Activated CD8-positive, alpha-beta memory T cell treated with anti-CD3 and anti-CD28 coated beads for 1 hour (primary cell): ENCODE data around the gene OR2W3.

Experiments used
- DNase-seq, 2 donors: peaks; one replicate each; pipeline ENCODE4 v3.0.0-alpha.2; 2020; ENCODE audit warnings: low read depth in 1 of 2; ENCODE audit errors: extremely low read depth in 1 of 2

OR2W3 gene

DNA sequence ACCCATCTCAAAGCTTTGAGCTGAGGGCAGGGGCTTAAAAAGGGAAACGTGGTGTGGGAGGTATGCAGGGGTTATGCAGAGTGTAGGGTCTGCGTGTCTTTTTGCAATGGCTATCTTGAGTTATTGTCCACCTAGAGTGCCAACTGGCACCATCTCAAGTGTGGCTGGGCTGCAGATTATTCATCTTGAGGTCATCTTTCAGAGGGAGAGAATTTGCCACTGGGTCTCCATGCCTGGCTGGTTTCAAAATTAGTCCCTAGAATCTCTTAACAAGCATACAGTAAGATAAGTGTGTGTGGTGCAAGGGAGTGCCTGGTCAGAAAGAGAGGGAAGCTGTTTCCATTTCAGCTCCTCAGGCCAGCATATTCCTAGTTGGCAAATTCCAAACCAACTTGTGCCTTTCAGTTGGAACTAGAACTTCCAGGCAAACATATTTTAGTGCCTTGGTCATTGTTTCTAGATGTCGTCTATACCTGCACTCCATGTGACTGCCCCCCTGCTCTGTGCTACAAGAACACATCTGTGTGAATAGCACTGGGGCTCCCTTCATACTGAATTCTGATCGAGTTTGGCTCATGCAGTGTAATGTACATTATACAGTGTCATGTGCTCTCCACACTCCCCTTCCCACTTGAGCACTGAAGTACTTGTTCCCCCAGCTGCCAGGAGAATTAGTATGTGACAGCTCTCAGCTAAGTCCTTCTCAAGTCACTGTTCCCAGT, 19.7 kb downstream of the OR2W3 start:
- DNase-seq = no peak

DNA sequence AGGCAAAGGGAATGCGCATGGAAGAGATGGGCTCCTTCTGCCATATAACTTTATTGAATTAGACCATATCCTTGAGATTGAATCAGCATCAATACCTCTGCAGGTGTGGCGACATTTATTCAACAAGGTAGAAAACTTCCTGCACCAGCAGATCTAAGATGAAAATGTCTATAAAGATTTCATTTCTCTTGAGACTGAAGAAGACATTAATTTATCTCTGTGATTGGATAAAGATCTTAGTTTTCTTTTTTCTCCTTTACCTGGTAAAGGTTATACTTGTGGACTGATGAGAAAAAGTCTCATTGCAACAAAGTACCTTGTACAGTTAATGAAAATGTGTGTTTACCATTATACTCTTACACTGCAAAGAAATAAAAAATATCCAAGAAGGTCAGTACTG, 24.6 kb downstream of the OR2W3 start, which contains the start of gene OR2T8:
TSS of gene OR2T8 (plus strand) at position 301 of the 400 bp plus-strand sequence. CDS start 766 bp downstream, outside the sequence.
- DNase-seq = no peak

DNA sequence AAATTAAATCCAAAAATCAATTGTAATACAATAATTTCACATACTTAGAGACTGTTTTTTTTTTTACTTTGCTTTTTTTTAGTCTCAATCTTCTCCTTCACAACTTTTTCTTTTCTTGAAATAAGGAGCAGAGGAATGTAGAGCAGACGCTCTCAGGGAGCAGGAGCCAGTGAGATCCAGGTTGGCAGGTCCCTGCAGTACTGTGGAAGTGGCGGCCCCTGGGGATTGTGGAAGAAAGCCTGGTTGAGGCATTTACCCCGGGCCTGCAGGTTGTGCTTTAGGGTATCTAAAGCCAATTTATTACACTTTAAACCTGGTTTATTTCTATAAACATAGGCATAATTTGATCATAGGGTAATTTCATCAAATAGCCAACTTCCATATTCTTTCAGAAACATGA, 28.6 kb downstream of the OR2W3 start:
- no peak for DNase-seq

DNA sequence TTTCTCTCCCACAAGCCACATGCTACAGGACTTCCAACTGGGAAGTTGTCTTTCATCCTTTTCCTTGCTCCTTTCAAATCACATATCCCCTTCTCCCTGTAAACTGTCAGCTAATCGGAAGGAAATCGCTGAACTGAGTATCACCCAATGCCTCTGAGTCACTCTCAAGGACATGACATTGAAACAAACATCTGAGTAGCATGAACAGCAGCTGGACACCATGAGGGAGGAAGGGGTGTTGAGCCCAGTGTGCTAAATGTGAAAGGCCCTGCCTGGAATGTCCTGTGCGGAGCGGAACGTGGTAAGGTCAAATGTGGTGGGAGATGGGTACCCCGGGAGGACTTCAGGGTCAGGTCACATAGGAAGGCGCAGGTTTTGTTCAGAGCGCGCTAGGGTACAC, 29.5 kb downstream of the OR2W3 start, which contains the start of gene OR2AJ1:
TSS of gene OR2AJ1 (plus strand) at position 22 of the 400 bp plus-strand sequence. CDS start 8,880 bp downstream, outside the sequence.
- DNase-seq = no peak

DNA sequence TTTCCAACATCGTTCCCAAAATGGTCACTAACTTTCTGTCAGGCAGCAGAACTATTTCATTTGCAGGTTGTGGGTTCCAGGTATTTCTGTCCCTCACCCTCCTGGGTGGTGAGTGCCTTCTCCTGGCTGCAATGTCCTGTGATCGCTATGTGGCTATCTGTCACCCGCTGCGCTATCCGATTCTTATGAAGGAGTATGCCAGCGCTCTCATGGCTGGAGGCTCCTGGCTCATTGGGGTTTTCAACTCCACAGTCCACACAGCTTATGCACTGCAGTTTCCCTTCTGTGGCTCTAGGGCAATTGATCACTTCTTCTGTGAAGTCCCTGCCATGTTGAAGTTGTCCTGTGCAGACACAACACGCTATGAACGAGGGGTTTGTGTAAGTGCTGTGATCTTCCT, 38.6 kb downstream of the OR2W3 start:
- DNase-seq = no peak

DNA sequence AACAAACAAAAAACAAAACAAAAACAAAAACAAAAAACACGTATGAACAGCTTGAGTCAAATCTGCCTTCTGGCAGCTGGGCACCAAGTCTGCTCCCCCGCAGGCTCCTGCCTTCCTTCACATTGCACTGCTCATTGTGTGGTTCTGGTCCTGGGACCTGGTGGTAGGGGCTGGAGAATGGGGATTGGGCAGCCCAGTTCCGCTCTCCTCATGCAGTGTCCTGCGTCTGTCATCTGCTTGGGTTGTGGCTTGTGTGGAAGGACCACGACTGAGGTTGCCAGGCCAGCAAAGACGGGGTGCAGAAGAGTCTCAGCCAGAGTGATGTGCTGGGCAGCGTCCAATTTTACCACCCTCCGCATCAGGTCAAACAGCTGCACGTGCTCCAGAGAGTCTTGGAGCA, 40.4 kb downstream of the OR2W3 start:
- DNase-seq = no peak

DNA sequence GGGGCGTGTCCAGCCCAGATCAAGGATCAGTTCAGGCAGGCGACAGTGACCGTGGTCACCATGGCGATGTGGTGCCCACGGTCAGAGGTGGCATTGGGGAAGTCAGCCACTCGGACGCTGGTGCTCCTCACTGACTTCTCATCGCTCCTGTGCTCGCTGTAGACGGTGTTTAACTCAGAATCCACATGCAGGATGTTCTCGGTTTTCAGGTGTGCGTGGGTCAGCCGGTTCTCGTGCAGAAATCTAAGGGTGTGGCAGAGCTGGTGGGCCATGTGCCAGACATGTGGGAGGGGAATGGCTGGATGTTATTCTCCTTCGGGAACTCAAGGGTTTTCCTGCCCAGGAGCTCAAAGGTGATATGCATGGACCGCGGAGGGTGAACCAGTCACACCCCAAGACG, 41.0 kb downstream of the OR2W3 start:
- no peak for DNase-seq

DNA sequence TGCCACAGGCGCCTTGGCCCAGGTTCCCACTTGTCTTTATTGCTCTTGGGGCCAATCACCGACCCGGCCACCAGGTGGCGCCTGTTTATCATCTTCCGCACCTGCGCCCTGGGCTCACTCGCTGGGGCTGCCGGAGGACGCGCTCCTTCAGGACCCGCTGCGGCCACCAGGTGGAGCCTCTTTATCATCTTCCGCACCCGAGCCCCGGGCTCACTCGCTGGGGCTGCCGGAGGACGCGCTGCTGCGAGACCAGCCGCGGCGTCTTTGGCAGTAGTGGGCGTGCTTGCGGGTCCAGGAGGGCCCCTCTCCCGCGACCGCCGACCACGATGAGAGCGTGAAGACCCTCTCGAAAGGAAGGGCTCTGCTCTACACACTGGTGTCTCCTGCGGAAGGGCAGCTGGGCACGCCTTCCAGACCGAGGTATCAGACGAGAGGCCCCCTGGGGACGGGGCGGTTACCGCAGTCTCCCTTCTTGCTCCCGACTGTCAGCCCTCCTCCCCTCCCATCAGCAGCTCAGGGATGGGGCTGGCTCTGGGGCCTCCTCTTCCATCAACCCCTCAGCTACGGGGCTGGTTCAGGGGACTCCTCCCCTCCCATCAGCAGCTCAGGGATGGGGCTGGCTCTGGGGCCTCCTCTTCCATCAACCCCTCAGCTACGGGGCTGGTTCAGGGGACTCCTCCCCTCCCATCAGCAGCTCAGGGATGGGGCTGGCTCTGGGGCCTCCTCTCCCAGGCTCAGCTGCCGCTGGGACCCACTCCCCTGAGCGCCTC, 41.8 kb downstream of the OR2W3 start:
- DNase-seq = peak; percentile 64 to 65

DNA sequence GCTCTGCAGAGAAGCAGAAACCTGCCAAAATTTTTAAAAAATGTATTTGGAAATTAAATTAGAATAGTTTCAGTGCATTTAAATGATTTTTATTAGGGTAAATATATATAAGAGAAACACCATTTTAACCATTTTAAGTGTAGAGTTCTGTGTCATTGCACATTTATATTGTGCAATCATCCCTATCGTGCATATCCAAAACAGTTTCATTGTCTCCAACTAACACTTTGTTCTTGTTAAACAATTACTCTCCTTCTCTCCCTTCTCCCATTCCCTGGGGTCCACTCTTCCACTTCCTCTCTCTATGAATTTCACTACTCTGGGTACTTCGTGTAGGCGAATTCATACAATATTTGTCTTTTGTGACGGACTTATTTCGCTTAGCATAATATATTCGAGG, 47.2 kb downstream of the OR2W3 start:
- DNase-seq = no peak
